GM21737 (cell line): ENCODE results near the gene GRAP2.

ENCODE experiments used
- ATAC-seq: cut with Tn5 transposase; IDR thresholded peaks from one replicate; pipeline ENCODE4 v1.9.1; 2021; ENCODE audit warnings: mild to moderate bottlenecking, moderate library complexity; ENCODE audit not compliant: unreplicated experiment

GRAP2 gene

GRCh38 chr22:40008726-40009291, 107.9 kb downstream of the GRAP2 start:
- ATAC-seq = no peak

- no peak for ATAC-seq
Measured at GRCh38 chr22:40009292-40009774, 108.4 kb downstream of the GRAP2 start.

- ATAC-seq = no peak
Measured at GRCh38 chr22:40009951-40010671, 109.2 kb downstream of the GRAP2 start.

GRCh38 chr22:40010746-40011145, 109.9 kb downstream of the GRAP2 start:
- ATAC-seq = no peak

GRCh38 chr22:40014667-40015248, 113.9 kb downstream of the GRAP2 start:
- ATAC-seq = no peak

GRCh38 chr22:40015358-40015976, 114.6 kb downstream of the GRAP2 start:
- no peak for ATAC-seq

GRCh38 chr22:40018051-40018450, 117.2 kb downstream of the GRAP2 start:
- no peak for ATAC-seq

GRCh38 chr22:40019100-40019499, 118.2 kb downstream of the GRAP2 start:
- no peak for ATAC-seq

- ATAC-seq = no peak
Measured at GRCh38 chr22:40020956-40021355, 120.1 kb downstream of the GRAP2 start.

GRCh38 chr22:40021401-40022000, 120.6 kb downstream of the GRAP2 start:
- no peak for ATAC-seq

- no peak for ATAC-seq
Measured at GRCh38 chr22:40022536-40023240, 121.8 kb downstream of the GRAP2 start.
